GM13976 (cell line): ENCODE data around the gene COA8.

Source experiments
- DNase-seq: peaks from one replicate; pipeline ENCODE4 v3.0.0; 2012; ENCODE audit warnings: low spot score
- in situ Hi-C: fragments of 300-500 bp; cut with MboI; formaldehyde crosslinking; loops from one replicate; pipeline ENCODE4 v1.12.0; 2022; ENCODE audit warnings: low sequenced_read_pairs, mixed read lengths, inconsistent platforms; ENCODE audit not compliant: unreplicated experiment
- TF ChIP-seq, protein P1 (sequence below): IDR thresholded peaks from 2 replicates; pipeline ENCODE4 v1.5.1; 2012; ENCODE audit warnings: borderline replicate concordance, mild to moderate bottlenecking; ENCODE audit not compliant: insufficient read depth; ENCODE audit errors: extremely low read depth, missing control alignments, control extremely low read depth

Gene COA8

GRCh38 chr14:103526914-103527248, 35.9 kb upstream of the COA8 start:
- DNase-seq: no peak
- in situ Hi-C loops: no loop called here

DNA sequence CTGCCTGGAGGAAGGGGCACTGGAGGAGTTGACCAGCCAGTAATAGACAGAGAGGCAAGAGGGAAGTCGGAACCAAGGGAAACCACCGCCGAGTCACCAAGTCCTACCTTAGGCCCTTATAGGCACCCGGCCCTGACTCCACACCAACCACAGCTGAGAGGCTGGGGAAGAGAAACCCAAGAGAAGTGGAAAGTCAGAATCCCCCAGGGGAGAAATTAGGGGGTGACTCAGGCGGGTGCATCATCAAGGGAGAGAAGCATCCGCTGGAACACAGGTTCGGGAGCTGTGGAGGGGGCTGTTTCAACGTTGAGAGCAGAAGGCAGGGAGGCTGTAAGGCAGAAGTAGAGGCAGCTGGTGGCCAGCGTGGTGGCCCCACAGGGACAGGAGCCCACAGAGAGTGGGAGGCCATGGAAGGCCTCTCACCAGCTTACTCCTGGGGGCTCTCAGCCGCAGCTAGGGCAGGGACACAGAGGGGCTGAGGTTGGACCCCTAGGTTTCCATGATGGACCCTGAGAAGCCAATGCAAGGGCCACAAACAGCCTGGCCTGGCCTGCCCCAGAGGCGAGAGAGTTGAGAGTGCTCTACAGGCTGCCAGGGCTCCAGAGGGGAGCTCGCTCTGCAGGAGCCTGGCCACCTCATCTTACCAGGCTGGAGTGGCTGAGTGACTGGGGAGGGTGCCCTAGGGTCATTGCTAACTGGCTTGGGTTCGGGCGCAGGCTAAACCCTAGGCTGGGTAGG, 35.2 kb upstream of the COA8 start:
- peak; percentile 82 for DNase-seq
- TF ChIP-seq, protein P1, sequence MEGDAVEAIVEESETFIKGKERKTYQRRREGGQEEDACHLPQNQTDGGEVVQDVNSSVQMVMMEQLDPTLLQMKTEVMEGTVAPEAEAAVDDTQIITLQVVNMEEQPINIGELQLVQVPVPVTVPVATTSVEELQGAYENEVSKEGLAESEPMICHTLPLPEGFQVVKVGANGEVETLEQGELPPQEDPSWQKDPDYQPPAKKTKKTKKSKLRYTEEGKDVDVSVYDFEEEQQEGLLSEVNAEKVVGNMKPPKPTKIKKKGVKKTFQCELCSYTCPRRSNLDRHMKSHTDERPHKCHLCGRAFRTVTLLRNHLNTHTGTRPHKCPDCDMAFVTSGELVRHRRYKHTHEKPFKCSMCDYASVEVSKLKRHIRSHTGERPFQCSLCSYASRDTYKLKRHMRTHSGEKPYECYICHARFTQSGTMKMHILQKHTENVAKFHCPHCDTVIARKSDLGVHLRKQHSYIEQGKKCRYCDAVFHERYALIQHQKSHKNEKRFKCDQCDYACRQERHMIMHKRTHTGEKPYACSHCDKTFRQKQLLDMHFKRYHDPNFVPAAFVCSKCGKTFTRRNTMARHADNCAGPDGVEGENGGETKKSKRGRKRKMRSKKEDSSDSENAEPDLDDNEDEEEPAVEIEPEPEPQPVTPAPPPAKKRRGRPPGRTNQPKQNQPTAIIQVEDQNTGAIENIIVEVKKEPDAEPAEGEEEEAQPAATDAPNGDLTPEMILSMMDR: no peak
- in situ Hi-C loops: no loop called here

More at GRCh38 chr14:103526914-103527248, 35.9 kb upstream of the COA8 start:
- TF ChIP-seq, protein P1: no peak

GRCh38 chr14:103528146-103528586, 34.6 kb upstream of the COA8 start:
- in situ Hi-C loops: no loop called here
- TF ChIP-seq, protein P1: no peak
- no peak for DNase-seq

- TF ChIP-seq, protein P1: no peak
- DNase-seq: peak; percentile 97
- in situ Hi-C loops: no loop called here
Measured at GRCh38 chr14:103528587-103529382, 34.0 kb upstream of the COA8 start, which contains the start of gene TRMT61A. Gene TRMT61A, plus strand, starts transcription at chr14:103529196. Its CDS starts 783 bp downstream, at chr14:103529979.

DNA sequence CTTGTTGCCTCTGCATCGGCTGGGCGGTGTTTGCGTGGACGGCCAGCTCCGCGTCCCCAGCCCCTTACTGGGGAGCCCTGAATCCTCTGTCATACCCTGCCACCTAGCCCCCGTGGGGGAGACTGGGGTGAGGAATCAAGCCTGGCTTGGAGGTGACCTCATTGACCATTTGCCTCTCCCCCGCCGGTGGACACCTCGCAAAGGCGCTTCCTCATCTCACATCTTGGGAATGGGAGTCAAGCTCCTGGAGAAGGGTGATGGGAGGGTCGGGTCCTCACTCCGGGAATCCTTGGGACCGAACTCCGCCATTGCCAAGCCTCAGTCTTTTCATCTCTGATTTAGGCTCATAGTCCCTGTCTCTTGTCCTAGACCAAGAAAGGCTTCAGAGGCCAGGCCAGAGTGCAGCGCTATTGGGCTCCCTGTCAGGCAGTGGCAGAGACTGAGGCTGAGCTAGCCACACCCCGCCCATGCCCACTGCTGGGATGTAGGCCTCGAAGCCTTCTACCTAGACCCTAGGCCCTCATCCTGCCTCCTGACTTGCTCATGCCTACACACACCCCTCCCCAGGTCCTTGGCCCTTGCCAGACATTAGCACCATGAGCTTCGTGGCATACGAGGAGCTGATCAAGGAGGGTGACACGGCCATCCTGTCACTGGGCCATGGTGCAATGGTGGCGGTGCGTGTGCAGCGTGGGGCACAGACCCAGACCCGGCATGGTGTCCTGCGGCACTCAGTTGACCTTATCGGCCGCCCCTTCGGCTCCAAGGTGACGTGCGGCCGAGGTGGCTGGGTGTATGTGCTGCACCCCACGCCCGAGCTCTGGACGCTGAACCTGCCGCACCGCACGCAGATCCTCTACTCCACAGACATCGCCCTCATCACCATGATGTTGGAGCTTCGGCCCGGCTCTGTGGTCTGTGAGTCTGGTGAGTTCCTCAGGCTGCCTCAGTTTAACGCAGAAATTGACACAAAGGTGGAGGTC, 33.1 kb upstream of the COA8 start:
- in situ Hi-C loops: no loop called here
- TF ChIP-seq, protein P1: no peak
- DNase-seq: no peak

- no peak for DNase-seq
- TF ChIP-seq, protein P1: no peak
- in situ Hi-C loops: no loop called here
Measured at GRCh38 chr14:103530390-103530789, 32.4 kb upstream of the COA8 start.
